Left hindlimb (tissue), 1 donor: ENCODE measurements around the gene TBC1D1.
"Not testable (repeated sequence)": the region's sequence is repeated elsewhere in the genome, so short reads cannot be mapped to it uniquely, and the experiment has no call there.

Experiments used
- DNase-seq: peaks from one replicate; pipeline ENCODE4 v3.0.0-alpha.2; 2018

Gene TBC1D1

GRCh38 chr4:38016698-38017097, 125.8 kb downstream of the TBC1D1 start:
- DNase-seq, result no peak

GRCh38 chr4:38017609-38018008, 126.7 kb downstream of the TBC1D1 start:
- no peak for DNase-seq

- DNase-seq, result no peak
Measured at GRCh38 chr4:38020386-38020785, 129.5 kb downstream of the TBC1D1 start.

GRCh38 chr4:38020961-38021360, 130.1 kb downstream of the TBC1D1 start:
- not testable (repeated sequence) for DNase-seq

- DNase-seq, result no peak
Measured at GRCh38 chr4:38021751-38022150, 130.9 kb downstream of the TBC1D1 start.

- DNase-seq, result no peak
Measured at GRCh38 chr4:38023347-38024205, 132.7 kb downstream of the TBC1D1 start.

GRCh38 chr4:38024206-38024509, 133.3 kb downstream of the TBC1D1 start:
- DNase-seq, result no peak

GRCh38 chr4:38025665-38026064, 134.8 kb downstream of the TBC1D1 start:
- no peak for DNase-seq

GRCh38 chr4:38026158-38026740, 135.4 kb downstream of the TBC1D1 start:
- no peak for DNase-seq

- no peak for DNase-seq
Measured at GRCh38 chr4:38030023-38030422, 139.1 kb downstream of the TBC1D1 start.

GRCh38 chr4:38034986-38035882, 144.3 kb downstream of the TBC1D1 start:
- no peak for DNase-seq

GRCh38 chr4:38036548-38036947, 145.7 kb downstream of the TBC1D1 start:
- DNase-seq, result no peak

- no peak for DNase-seq
Measured at GRCh38 chr4:38037612-38038011, 146.7 kb downstream of the TBC1D1 start.

GRCh38 chr4:38040619-38041018, 149.7 kb downstream of the TBC1D1 start:
- DNase-seq, result no peak

- no peak for DNase-seq
Measured at GRCh38 chr4:38044060-38044459, 153.2 kb downstream of the TBC1D1 start.

- no peak for DNase-seq
Measured at GRCh38 chr4:38045289-38045988, 154.6 kb downstream of the TBC1D1 start.

GRCh38 chr4:38046727-38047489, 156.0 kb downstream of the TBC1D1 start:
- DNase-seq, result no peak

- no peak for DNase-seq
Measured at GRCh38 chr4:38049545-38050170, 158.8 kb downstream of the TBC1D1 start.

- DNase-seq, result no peak
Measured at GRCh38 chr4:38050560-38051350, 159.9 kb downstream of the TBC1D1 start.

GRCh38 chr4:38055566-38055965, 164.7 kb downstream of the TBC1D1 start:
- no peak for DNase-seq
